DND-41 (cell line): Measurements from ENCODE around the gene DPYSL4.

Experiments
- EZH2 ChIP-seq: IDR thresholded peaks from 3 replicates; pipeline ENCODE4 v1.6.1; 2012; ENCODE audit warnings: borderline replicate concordance, low read depth, mild to moderate bottlenecking, moderate library complexity, low read length, inconsistent platforms; ENCODE audit not compliant: severe bottlenecking
- TF ChIP-seq, protein P1 (sequence below): IDR thresholded peaks from 2 replicates; pipeline ENCODE4 v1.5.1; 2012; ENCODE audit warnings: borderline replicate concordance, low read length, moderate library complexity, mild to moderate bottlenecking; ENCODE audit not compliant: poor library complexity, severe bottlenecking; ENCODE audit errors: extremely low read depth

DNA sequence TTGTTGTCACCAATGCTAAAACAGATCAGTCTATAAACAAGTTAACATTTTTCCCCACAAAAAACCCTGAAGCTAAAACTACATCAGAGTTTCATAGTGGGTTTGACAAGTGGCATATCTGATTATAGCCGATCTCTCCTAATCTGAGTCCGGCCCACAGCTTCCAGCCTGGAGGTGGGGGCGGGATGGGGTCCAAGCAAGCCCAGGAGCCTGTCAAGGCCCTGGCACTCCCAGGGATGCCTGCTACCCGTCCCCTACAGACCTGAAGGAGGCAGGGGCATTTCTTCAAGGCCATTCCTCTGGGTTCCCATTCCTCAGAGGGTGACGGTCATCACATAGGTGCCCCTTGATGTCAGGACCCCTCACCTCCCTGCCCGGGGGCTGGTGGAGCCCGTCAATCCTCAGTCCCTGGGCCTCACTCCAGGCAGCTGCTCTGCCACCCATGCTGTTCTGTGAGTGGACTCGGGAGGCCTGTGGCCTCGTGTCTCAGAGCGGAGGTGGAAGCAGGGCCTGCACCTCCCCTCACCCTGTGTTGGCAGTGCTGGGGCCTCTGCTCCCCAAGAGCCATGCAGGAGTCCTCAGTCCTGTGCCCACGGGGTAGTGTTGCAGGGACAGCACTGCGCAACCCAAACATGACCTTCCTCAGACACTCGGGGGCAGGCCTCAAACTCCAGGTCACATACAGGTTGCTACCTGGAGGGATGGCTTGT lies 8.8 kb downstream of the DPYSL4 start:
- TF ChIP-seq, protein P1, sequence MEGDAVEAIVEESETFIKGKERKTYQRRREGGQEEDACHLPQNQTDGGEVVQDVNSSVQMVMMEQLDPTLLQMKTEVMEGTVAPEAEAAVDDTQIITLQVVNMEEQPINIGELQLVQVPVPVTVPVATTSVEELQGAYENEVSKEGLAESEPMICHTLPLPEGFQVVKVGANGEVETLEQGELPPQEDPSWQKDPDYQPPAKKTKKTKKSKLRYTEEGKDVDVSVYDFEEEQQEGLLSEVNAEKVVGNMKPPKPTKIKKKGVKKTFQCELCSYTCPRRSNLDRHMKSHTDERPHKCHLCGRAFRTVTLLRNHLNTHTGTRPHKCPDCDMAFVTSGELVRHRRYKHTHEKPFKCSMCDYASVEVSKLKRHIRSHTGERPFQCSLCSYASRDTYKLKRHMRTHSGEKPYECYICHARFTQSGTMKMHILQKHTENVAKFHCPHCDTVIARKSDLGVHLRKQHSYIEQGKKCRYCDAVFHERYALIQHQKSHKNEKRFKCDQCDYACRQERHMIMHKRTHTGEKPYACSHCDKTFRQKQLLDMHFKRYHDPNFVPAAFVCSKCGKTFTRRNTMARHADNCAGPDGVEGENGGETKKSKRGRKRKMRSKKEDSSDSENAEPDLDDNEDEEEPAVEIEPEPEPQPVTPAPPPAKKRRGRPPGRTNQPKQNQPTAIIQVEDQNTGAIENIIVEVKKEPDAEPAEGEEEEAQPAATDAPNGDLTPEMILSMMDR = no peak
- TF ChIP-seq EZH2 = no peak
